HG02852 (cell line): ENCODE measurements around the gene LRRC4C.
A peak's percentile ranks its signal among the peaks of the same experiment; 100 is the strongest.

ENCODE experiments used
- ATAC-seq: cut with Tn5 transposase; IDR thresholded peaks from one replicate; pipeline ENCODE4 v1.9.1; 2021; ENCODE audit warnings: mild to moderate bottlenecking, moderate library complexity; ENCODE audit not compliant: unreplicated experiment

LRRC4C gene

DNA sequence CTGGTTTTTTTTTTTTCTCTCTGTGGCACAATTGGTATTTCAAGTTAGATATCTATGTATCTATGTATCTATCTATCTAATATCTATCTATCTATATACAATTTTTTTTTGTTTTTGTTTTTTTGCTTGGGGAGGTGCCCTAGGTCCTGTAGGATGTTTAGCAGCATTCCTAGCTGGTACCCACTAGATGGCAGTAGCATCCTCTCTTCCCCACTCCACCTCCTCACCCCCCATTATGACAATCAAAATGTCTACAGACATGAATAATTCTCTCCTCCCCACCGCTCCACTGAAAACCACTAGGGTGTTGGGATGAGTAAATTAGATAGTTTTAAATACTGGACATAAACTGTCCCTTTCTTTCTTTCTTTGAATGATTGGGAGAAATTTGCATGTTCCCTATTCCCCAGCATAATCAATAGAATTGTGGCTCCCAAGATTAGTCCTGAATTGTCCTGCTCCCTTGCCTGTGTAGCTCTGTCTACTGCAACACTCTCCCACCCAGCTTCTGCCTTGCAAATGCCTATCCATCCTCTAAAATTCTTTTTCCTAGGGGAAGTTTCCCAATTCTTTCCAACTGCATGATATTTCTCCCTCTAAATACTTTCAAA, 1152.4 kb downstream of the LRRC4C start:
- ATAC-seq = no peak

GRCh38 chr11:40302669-40303068, 1156.8 kb downstream of the LRRC4C start:
- no peak for ATAC-seq

DNA sequence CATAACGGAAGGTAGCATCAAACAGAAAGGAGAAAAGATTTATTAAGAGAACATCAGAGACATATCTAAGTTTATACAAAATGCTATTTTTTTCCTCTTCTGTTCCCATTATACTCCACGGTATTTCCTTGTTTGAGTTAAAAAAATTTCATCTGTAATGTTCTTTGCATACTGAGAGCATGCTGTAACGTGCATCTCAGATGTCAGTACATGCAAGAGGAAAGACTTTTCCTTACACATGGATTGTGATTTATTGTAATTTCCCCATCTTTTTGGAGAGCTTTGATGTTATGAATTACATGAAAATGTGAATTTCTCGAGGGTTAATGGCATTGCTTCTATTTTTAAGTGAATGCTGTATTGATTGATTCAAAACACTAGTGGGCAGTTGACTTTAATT, 1164.0 kb downstream of the LRRC4C start:
- no peak for ATAC-seq

DNA sequence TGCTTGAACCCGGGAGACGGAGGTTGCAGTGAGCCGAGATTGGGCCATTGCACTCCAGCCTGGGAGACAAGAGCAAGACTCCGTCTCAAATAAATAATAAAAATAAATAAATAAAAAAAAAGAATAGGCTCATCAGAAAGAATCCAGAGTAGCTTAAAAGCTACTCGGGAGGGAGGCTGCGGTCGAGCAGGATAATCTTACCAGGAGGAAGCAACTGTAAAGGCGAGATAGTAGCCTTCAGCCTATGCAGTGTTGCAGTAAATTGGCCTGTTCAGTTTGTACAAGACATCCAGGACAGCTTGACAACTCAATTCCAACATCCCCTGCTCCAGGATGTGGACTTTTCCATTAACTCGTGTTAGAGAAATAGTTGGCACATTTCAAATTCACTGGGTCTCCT, 1164.7 kb downstream of the LRRC4C start:
- ATAC-seq = no peak

- ATAC-seq = peak; percentile 10
Observed at GRCh38 chr11:40294349-40294735, 1165.1 kb downstream of the LRRC4C start.

- ATAC-seq = peak; percentile 99
Observed at GRCh38 chr11:40293655-40294348, 1165.7 kb downstream of the LRRC4C start.

GRCh38 chr11:40292721-40293508, 1166.5 kb downstream of the LRRC4C start:
- no peak for ATAC-seq

DNA sequence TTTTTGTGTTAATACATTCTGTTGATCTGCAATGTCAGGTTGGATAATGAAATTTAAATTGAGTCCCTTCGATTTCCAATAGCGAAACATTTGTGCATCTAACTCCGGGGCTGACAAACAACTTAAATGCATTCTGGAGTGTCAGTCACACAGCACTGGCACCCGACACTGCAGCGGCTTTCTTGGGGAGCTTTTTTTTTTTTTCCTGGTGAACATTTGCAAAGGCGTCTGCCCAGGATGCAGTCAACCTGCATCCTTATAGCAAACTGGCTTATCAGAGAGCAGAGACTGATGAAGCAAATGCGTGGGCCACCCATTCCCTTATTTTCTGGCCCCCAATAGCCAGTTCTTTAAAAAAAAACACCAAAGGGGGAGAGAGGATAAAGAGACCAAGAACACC, 1167.7 kb downstream of the LRRC4C start:
- ATAC-seq = no peak

DNA sequence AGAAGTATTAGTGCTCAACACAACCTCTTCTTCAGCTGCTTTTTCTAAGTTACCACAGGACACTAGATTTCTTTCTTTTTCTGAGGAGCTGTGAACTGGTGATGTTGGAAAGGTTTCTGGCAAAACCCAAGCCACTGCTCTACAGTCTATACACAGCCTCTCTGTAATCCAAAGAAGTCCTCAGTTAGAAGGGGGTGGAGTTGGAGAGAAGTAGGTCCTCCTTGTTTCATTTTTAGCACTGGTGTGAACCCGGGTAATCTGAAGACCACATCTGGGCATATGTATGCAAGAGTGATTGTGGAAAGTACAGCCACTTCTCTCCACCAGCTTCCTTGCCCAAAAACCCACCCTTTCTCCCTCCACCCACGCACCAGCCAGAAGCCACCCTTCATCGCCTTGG, 1168.1 kb downstream of the LRRC4C start:
- ATAC-seq = no peak

DNA sequence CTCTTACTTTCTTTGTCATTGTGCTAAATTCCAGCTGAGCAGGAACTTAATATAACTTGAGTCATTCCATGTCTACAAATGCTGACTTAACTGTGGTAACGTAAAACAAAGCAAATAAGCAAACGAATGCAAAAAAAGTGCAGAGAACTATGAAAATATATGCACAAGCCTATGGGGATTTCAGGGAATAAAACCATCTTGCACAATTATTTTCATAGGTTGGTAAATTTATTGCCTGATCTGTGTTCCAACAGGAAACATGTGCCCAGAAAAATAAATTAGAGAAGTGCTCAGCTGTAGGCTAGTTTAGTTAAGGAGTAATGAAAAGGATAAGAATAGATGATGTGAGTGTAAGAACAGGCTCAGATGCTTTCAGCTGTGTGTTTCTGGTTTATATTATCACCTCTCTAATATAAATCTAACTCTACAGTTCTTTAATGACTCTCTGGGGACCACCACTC, 1169.3 kb downstream of the LRRC4C start:
- ATAC-seq = no peak

DNA sequence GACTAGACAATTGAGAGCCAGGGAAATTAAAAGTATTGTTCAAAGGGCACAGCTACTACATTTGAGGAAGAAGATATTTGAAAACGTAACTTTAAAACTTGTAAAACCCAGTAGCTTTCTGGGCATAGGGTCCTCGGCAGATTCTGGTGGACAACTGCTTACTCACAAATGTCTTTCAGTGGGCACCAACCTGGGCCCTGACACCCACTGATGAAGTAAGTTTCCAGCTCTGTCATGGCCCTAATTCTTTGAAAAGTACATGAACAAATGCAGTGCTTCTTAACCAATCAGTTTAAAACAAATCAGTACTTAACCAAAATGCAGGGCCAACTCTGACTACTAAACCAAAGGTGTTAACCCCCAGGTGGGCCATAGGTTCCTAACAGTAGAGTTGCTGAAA, 1170.1 kb downstream of the LRRC4C start:
- no peak for ATAC-seq

DNA sequence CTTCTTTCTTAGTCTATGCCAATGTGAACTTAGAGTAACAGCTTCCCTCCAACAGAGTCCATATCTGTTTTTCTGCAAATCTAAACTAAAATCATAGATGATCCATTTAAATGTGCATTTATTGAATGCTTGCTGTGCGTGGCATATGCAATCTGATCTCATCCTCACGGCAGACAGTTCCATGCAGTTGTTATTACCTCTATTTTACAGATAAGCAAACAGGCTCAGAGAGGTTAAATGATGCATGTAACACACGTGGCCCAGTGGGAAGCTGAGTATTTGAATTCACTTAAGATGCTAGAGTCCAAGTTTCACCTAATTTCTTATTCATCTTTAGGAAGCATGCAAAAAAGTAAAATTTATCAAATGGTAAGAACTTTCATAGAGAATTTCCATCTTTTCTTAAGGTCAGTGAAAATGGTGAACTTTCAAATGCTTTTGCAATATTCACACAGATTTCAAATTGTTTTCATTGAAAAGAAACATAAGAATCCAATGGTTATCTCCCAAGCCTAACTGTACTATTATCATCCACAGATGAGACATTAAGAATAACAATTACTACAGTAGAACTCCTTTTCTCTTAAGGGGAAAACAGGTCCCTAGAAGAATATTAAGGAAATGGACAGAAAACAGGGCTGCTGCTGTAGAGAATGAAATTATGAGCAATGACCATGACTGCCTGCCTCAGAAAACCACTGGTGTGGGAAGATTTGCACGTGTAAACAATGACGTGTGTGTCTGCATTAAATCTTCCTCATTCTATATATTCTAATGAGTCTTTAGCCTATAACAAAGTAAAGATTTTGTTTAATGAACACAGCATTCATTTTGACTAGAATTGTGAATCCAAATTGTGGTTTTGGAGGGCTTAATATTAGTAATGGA, 1171.3 kb downstream of the LRRC4C start:
- ATAC-seq = no peak

DNA sequence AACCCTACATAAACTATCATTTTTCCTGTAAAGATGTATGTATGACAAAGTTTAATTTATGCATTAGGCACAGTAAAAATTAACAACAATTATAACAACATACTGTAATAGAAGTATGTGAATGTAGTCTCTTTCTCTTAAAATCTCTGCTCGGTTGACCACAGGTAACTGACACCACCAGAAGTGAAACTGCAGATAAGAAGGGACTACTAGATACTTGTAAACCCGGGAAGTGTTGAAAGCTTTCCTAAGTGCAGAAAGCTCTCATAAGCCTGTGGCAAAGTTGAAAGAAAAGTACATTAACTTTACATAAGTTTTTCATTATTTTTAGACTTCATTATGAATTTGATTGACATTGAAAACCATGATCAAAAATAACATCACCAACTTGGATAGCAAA, 1173.3 kb downstream of the LRRC4C start:
- no peak for ATAC-seq

DNA sequence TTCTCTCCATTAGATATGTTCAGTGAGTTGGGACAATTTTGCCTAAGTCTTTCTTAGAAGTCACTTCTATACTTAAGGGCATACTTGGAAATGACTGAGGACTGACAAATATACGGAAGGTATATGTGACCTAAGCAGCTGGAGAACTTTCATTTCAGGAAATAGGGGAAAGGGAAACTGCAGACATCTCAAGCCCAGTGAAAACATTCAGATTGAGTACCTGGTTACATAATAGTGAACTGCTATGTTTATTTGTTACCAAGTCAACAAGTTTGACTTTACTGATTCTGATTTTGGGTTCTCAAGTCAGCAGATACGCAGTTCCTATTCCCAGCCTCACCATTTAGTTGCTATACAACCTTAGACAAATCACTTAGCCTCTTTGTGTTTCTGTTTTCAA, 1173.9 kb downstream of the LRRC4C start:
- ATAC-seq = no peak

DNA sequence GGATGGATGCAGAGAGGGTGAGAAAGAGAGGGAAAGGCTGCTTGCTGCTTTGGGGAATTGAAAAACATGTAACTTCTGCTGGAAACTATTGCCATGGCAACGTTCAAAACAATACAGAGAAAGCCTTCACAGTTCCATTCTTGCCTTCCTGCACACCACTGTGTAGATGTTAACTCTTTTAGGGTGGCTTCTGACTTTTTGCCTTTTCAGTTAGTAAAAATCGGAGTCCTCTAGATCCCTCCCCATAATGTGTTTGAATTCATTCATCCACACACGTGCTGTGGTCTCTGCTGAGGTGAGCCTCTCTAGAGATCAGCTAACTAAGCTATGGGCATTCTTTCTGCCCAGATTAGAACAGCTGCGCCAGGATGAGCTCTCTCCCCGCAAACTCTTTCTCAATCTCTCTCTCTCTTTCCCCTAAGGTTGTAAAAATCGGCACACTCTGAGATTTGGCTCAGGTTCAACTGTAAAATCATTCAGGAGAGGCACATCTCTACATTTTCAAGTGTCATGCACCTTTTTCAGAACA, 1178.3 kb downstream of the LRRC4C start:
- ATAC-seq = no peak

GRCh38 chr11:40280159-40281051, 1179.0 kb downstream of the LRRC4C start:
- no peak for ATAC-seq

DNA sequence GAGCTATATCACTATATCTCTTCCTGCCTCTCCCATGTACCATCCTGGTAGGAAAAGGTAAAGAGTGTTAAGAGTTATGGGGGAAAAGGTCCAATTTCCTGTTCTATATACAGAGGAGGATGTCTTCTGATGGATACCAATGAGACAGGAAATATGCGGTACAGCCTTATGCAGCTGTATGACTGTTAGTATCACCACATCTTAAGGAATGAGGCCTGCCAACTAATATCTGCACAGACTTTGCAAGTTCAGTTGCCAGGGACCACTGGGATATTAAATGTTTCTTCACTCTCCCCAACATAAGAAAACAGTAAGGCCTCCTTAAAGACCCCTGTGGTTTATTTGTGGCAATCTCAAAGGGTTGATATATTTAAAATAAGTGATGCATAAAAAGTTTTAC, 1182.5 kb downstream of the LRRC4C start:
- no peak for ATAC-seq

GRCh38 chr11:40274017-40274416, 1185.4 kb downstream of the LRRC4C start:
- no peak for ATAC-seq

- ATAC-seq = no peak
Observed at GRCh38 chr11:40273192-40273732, 1186.2 kb downstream of the LRRC4C start.
